ENCODE measurements around the gene ELL2. TPM values are rescaled to one million over a fixed set of nuclear protein-coding genes. Genes with fewer than 3 reads are reported as not detected.

The ELL2 gene
- total RNA-seq, 2 donors from 2014 or later = 26.9 to 38.2 TPM

DNA sequence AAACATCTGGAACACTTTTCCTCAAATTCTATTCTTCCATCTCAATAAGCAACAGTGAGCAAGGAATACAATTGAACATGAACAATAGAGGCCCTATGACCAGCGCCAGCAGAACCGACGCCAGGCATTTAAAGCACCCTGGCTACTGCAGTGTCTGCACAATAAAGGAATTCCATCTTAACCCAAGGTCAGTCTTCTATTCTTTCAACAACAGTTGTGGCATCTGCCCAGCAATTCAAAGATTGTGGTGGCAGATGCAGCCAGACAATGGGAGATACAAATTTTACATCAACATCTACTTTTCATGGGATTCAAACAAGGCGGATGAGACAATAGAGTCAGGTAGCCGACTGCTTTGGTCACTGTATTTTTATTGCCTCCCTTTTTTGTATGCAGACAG is 65.9 kb downstream of the ELL2 start:
- no peak overlapping the region for H3K9ac ChIP-seq (ENCODE audit: low read depth in 2 of 2, low read length in 2 of 2)
- DNase-seq = no peak
- H3K27me3 ChIP-seq = no peaks in the 10 kb centered on the region
- no peak overlapping the region for H3K27ac ChIP-seq
- no peak overlapping the region for H3K4me3 ChIP-seq
- no peak for TF ChIP-seq CTCF (IDR thresholded peaks at IDR 0.05)
- intact Hi-C loops (cut with DNase I) = no loop called here
- no peaks in the 10 kb centered on the region for H3K9me3 ChIP-seq
- H3K4me1 ChIP-seq = no peaks in the 10 kb centered on the region
- peaks cover 3% of the 10 kb centered on the region for H3K36me3 ChIP-seq

DNA sequence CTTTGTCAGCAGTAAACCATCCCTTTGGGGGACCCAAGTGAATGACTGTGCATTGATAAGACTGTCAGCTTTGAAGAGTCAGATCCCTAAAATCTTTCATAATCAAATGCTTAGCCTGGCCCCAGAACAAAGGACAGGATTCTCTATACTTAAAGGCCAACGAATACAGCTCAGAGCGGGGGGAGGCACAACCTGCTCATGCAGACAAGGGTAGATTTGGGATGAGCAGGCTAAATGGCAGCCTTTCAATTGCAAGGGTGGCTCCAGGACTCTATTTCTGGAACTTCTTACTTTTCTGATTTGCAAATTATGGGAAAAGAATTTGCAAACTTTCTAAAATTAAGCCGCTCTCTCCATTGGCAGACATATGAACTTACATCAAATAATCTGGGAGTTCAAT is 66.4 kb downstream of the ELL2 start:
- intact Hi-C loops (cut with DNase I) = no loop called here
- Histone ChIP-seq H3K27ac (no peak overlapping the region), H3K36me3 (peaks cover 3% of the 10 kb centered on the region), H3K9me3 (no peaks in the 10 kb centered on the region), H3K9ac (ENCODE audit: low read depth in 2 of 2, low read length in 2 of 2) (no peak overlapping the region), H3K4me3 (no peak overlapping the region), H3K4me1 (no peaks in the 10 kb centered on the region), H3K27me3 (no peaks in the 10 kb centered on the region)
- TF ChIP-seq CTCF (IDR thresholded peaks at IDR 0.05) = no peak
- DNase-seq = no peak

DNA sequence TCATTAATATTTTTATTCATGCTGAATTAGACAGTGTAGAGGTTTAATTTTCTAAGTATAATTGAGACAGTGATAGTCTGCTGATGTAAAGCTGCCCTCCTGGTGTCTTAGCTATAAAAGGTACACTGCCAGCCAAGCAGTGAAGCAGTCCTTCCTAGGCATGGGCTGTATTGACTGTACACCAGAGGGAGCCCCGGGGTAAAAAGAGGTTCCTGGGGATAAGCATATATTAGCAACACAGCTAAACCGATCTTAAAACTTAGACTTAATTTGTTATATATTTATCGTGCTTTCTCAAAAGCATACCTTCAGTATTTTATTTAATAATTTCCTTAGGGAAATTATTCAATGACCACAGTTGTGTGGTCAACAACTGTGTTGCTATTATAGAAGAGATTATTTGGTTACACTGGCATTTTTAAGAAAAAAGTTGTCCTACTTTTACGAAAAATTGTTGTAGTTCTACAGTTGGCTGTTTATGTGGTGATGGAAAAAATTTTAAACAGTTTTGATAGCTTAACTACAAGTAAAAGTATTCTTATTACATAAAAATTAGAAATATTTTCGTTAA is 68.8 kb downstream of the ELL2 start:
- Histone ChIP-seq H3K4me3 (no peak overlapping the region), H3K27ac (no peak overlapping the region), H3K36me3 (peaks cover under 1% of the 10 kb centered on the region), H3K9ac (ENCODE audit: low read depth in 2 of 2, low read length in 2 of 2) (no peak overlapping the region), H3K9me3 (no peaks in the 10 kb centered on the region), H3K27me3 (no peaks in the 10 kb centered on the region), H3K4me1 (no peaks in the 10 kb centered on the region)
- peak; percentile 55 for DNase-seq
- intact Hi-C loops (cut with DNase I) = no loop called here
- peak; percentile 44 for TF ChIP-seq CTCF (IDR thresholded peaks at IDR 0.05)

DNA sequence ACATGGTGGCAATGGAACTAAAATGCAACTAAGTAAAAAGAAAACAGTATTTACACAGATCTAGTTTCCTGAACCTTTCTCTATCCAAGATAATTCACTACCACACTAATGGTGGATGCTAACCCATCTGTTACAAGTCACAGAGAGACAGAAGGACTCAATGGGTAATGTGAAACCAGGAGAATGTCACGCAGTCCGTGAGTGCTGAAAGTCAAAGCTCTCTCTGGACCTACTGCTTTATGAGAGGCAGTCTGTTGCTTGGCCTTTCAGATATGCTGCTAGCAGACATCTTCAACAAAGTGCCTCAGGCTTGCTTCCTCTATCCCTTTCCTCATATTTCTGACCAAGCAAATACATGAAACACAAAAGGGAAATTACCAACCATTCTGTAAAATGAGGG is 70.2 kb downstream of the ELL2 start:
- intact Hi-C loops (cut with DNase I) = no loop called here
- TF ChIP-seq CTCF (IDR thresholded peaks at IDR 0.05) = no peak
- Histone ChIP-seq H3K36me3 (no peaks in the 10 kb centered on the region), H3K4me1 (no peaks in the 10 kb centered on the region), H3K27ac (no peak overlapping the region), H3K4me3 (no peak overlapping the region), H3K9me3 (no peaks in the 10 kb centered on the region), H3K27me3 (no peaks in the 10 kb centered on the region), H3K9ac (ENCODE audit: low read depth in 2 of 2, low read length in 2 of 2) (no peak overlapping the region)
- no peak for DNase-seq

- intact Hi-C loops (cut with DNase I) = no loop called here
- Histone ChIP-seq H3K36me3 (no peaks in the 10 kb centered on the region), H3K4me1 (no peaks in the 10 kb centered on the region)
These were observed 72.6 kb downstream of the ELL2 start for GRCh38 chr5:95889076-95889475.

More at GRCh38 chr5:95889076-95889475, 72.6 kb downstream of the ELL2 start:
- DNase-seq = no peak
- Histone ChIP-seq H3K27me3 (no peaks in the 10 kb centered on the region), H3K27ac (no peak overlapping the region), H3K4me3 (no peak overlapping the region), H3K9me3 (no peaks in the 10 kb centered on the region), H3K9ac (ENCODE audit: low read depth in 2 of 2, low read length in 2 of 2) (no peak overlapping the region)
- TF ChIP-seq CTCF (IDR thresholded peaks at IDR 0.05) = no peak
